ENCODE results near the gene RAB8B.

Gene RAB8B

DNA sequence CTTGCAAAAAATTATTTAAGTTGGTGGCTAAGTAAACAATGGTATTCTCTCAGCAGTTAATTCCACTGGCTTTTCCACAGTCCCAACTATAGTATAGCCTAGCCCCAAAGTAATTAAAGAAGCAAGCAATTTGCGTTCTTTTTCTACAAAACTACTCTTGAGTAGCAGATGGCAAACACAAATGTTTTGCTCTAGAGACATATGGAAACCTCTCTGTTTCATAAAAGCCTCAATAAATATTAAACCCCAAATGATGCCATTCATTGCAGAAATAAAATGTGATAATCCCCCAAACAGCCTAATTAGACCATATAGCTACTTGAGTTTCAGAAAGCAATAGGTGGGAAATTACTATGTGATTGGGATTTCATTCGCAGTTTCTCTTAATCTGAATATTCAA is 8.7 kb upstream of the RAB8B start:
- TF ChIP-seq EZH2 (optimal IDR thresholded peaks at IDR 0.05; ENCODE audit: low read depth, low read length): no peak
- TF ChIP-seq EZH2phosphoT487 (IDR thresholded peaks at IDR 0.05; ENCODE audit: low read length): no peak
- TF ChIP-seq, protein P1, sequence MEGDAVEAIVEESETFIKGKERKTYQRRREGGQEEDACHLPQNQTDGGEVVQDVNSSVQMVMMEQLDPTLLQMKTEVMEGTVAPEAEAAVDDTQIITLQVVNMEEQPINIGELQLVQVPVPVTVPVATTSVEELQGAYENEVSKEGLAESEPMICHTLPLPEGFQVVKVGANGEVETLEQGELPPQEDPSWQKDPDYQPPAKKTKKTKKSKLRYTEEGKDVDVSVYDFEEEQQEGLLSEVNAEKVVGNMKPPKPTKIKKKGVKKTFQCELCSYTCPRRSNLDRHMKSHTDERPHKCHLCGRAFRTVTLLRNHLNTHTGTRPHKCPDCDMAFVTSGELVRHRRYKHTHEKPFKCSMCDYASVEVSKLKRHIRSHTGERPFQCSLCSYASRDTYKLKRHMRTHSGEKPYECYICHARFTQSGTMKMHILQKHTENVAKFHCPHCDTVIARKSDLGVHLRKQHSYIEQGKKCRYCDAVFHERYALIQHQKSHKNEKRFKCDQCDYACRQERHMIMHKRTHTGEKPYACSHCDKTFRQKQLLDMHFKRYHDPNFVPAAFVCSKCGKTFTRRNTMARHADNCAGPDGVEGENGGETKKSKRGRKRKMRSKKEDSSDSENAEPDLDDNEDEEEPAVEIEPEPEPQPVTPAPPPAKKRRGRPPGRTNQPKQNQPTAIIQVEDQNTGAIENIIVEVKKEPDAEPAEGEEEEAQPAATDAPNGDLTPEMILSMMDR (IDR thresholded peaks at IDR 0.05; ENCODE audit: low read length): no peak
- no peaks in the 10 kb centered on the region for H3K36me3 ChIP-seq (replicated peaks; ENCODE audit: insufficient read depth, low read length)
- H3K79me2 ChIP-seq (ENCODE audit: low read length): no peaks in the 10 kb centered on the region
- no peak overlapping the region for H3K9ac ChIP-seq (ENCODE audit: low read length)
- no peaks in the 10 kb centered on the region for H3K9me2 ChIP-seq (replicated peaks; ENCODE audit: insufficient read depth, low read length)
- no peaks in the 10 kb centered on the region for H3K9me3 ChIP-seq (replicated peaks; ENCODE audit: insufficient read depth, low read length)
- H3K27me3 ChIP-seq (replicated peaks; ENCODE audit: insufficient read depth, low read length): no peaks in the 10 kb centered on the region
- DNase-seq: no peak
- no peak overlapping the region for H3K4me2 ChIP-seq (ENCODE audit: low read depth, low read length)
- no peaks in the 10 kb centered on the region for H4K20me1 ChIP-seq (ENCODE audit: insufficient read depth, low read length)
- H3K27ac ChIP-seq (ENCODE audit: low read length): no peak overlapping the region
- no peaks in the 10 kb centered on the region for H3F3A ChIP-seq (ENCODE audit: insufficient read depth, low read length)
- H3K4me3 ChIP-seq (ENCODE audit: low read length): no peak overlapping the region
- no peak overlapping the region for H2AFZ ChIP-seq (ENCODE audit: low read length)
- H3K4me1 ChIP-seq (ENCODE audit: low read length): 0 out of 2 replicates have a peak, but pooled peaks cover 7% of the 10 kb centered on the region

DNA sequence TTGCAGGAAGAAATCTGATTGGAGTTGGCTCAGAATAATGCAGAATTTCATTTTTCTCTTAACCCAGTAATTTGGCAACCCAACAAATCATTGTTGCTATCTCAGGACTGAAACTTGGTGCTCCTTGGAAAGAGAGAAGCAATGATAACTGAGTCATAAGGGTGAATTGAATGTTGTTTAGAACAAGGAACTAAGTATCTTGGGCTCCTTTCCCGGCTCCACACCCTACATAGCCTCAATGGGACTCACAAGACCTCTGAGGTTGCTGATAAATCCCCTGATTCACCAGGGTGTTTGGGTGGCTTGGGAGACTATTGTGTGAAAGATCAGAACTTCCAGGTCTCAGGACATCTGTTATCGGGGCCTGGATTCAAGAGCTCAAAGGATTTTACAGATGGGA is 7.8 kb upstream of the RAB8B start:
- DNase-seq: no peak
- no peak overlapping the region for H2AFZ ChIP-seq (ENCODE audit: low read length)
- no peaks in the 10 kb centered on the region for H4K20me1 ChIP-seq (ENCODE audit: insufficient read depth, low read length)
- H3K9ac ChIP-seq (ENCODE audit: low read length): no peak overlapping the region
- H3K4me1 ChIP-seq (ENCODE audit: low read length): 0 out of 2 replicates have a peak, but pooled peaks cover 7% of the 10 kb centered on the region
- no peak overlapping the region for H3K27ac ChIP-seq (ENCODE audit: low read length)
- no peak for TF ChIP-seq EZH2 (optimal IDR thresholded peaks at IDR 0.05; ENCODE audit: low read depth, low read length)
- no peak for TF ChIP-seq EZH2phosphoT487 (IDR thresholded peaks at IDR 0.05; ENCODE audit: low read length)
- TF ChIP-seq, protein P1 (IDR thresholded peaks at IDR 0.05; ENCODE audit: low read length): no peak
- no peaks in the 10 kb centered on the region for H3K9me2 ChIP-seq (replicated peaks; ENCODE audit: insufficient read depth, low read length)
- H3K36me3 ChIP-seq (replicated peaks; ENCODE audit: insufficient read depth, low read length): no peaks in the 10 kb centered on the region
- H3K9me3 ChIP-seq (replicated peaks; ENCODE audit: insufficient read depth, low read length): no peaks in the 10 kb centered on the region
- H3K79me2 ChIP-seq (ENCODE audit: low read length): no peaks in the 10 kb centered on the region
- H3K27me3 ChIP-seq (replicated peaks; ENCODE audit: insufficient read depth, low read length): no peaks in the 10 kb centered on the region
- no peaks in the 10 kb centered on the region for H3F3A ChIP-seq (ENCODE audit: insufficient read depth, low read length)
- H3K4me2 ChIP-seq (ENCODE audit: low read depth, low read length): no peak overlapping the region
- H3K4me3 ChIP-seq (ENCODE audit: low read length): no peak overlapping the region

DNA sequence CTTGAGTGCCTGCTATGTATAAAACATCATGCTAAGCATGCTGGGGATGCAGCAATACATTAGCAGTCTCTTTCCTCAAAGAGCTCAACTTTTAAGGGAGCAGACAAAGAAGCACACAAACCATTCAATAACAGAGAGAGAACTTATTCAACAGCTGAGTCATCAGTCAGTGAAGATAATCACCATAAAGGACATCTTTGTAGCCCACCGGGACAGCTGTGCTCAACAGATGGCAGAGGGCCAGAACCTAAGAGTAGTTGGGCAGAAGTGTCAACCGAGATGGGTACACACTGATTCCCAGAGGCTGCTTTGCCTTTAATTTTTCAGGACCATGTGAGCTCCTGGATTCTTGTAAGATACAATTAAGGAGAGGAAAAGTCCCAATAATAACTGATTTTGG is 4.2 kb upstream of the RAB8B start:
- no peak overlapping the region for H3K9ac ChIP-seq (ENCODE audit: low read length)
- H3K4me1 ChIP-seq (ENCODE audit: low read length): peaks cover 8% of the 10 kb centered on the region; the same call in 1 of the 2 replicates
- H3K27me3 ChIP-seq (replicated peaks; ENCODE audit: insufficient read depth, low read length): no peaks in the 10 kb centered on the region
- no peaks in the 10 kb centered on the region for H3K9me3 ChIP-seq (replicated peaks; ENCODE audit: insufficient read depth, low read length)
- H3F3A ChIP-seq (ENCODE audit: insufficient read depth, low read length): peaks cover 10% of the 10 kb centered on the region; the same call in 1 of the 2 replicates
- H3K27ac ChIP-seq (ENCODE audit: low read length): no peak overlapping the region
- H3K4me3 ChIP-seq (ENCODE audit: low read length): no peak overlapping the region
- no peak overlapping the region for H2AFZ ChIP-seq (ENCODE audit: low read length)
- TF ChIP-seq EZH2phosphoT487 (IDR thresholded peaks at IDR 0.05; ENCODE audit: low read length): no peak
- no peak for TF ChIP-seq EZH2 (optimal IDR thresholded peaks at IDR 0.05; ENCODE audit: low read depth, low read length)
- TF ChIP-seq, protein P1 (IDR thresholded peaks at IDR 0.05; ENCODE audit: low read length): no peak
- no peaks in the 10 kb centered on the region for H3K9me2 ChIP-seq (replicated peaks; ENCODE audit: insufficient read depth, low read length)
- H3K79me2 ChIP-seq (ENCODE audit: low read length): peaks cover 8% of the 10 kb centered on the region
- no peak overlapping the region for H3K4me2 ChIP-seq (ENCODE audit: low read depth, low read length)
- H3K36me3 ChIP-seq (replicated peaks; ENCODE audit: insufficient read depth, low read length): no peaks in the 10 kb centered on the region
- no peak for DNase-seq
- no peaks in the 10 kb centered on the region for H4K20me1 ChIP-seq (ENCODE audit: insufficient read depth, low read length)

All from MM.1S (cell line).